K562 (cell line): ENCODE data around the gene ZBTB38. TPM values are rescaled to one million over a fixed set of nuclear protein-coding genes. Genes with fewer than 3 reads are reported as not detected.

Experiments
- FOXA3 ChIP-seq, 2 experiments: fragments of 450-650 bp in 1 of 2; sonication (generic) in 1 of 2; formaldehyde crosslinking; IDR thresholded peaks in 1 of 2; conservative IDR thresholded peaks in 1 of 2; 2 replicates each; pipeline versions ENCODE4 v1.4.0 to v1.8.0; 2020 to 2022; ENCODE audit warnings: mild to moderate bottlenecking in 2 of 2, missing genetic modification reagents in 1 of 2
- GTF2B ChIP-seq: IDR thresholded peaks from 2 replicates; pipeline ENCODE4 v1.6.1; 2011; ENCODE audit not compliant: insufficient read length; ENCODE audit errors: extremely low read depth
- JUND ChIP-seq, 2 experiments: IDR thresholded peaks; 2 replicates in 1 of 2; 3 replicates in 1 of 2; pipeline ENCODE4 v1.6.1; 2011; ENCODE audit warnings: borderline replicate concordance in 2 of 2, low read depth in 2 of 2, low read length in 2 of 2, improper control_type of control experiment in 1 of 2, missing biosample characterization in 1 of 2, missing genetic modification characterization in 1 of 2, missing genetic modification reagents in 1 of 2
- MYC ChIP-seq, 2 experiments: fragments of 250-450 bp in 1 of 2; sonication (Bioruptor Pico) in 1 of 2; IDR thresholded peaks; 2 replicates each; pipeline versions ENCODE4 v1.5.1 to v1.6.1; 2012 to 2021; ENCODE audit warnings: low read depth in 2 of 2, borderline replicate concordance in 1 of 2, improper control_type of control experiment in 1 of 2, low read length in 1 of 2, mild to moderate bottlenecking in 1 of 2, moderate library complexity in 1 of 2
- OTX1 ChIP-seq: fragments of 450-650 bp; formaldehyde crosslinking; IDR thresholded peaks from 2 replicates; pipeline ENCODE4 v1.4.0; 2022; ENCODE audit warnings: mild to moderate bottlenecking
- POLR2B ChIP-seq: fragments of 450-650 bp; IDR thresholded peaks from 2 replicates; pipeline ENCODE4 v1.6.1; 2018; ENCODE audit warnings: low read depth; ENCODE audit not compliant: partially characterized antibody
- POLR2H ChIP-seq: IDR thresholded peaks from 2 replicates; pipeline ENCODE4 v1.6.1; 2016; ENCODE audit warnings: missing genetic modification characterization, low read depth, mild to moderate bottlenecking, control low read depth, missing compliant biosample characterization, moderate library complexity
- SRSF7 ChIP-seq: fragments of 200-400 bp; formaldehyde crosslinking; optimal IDR thresholded peaks from 2 replicates; pipeline ENCODE3; 2017; ENCODE audit warnings: mild to moderate bottlenecking, low read depth, low read length
- SUPT5H ChIP-seq: fragments of 450-650 bp; IDR thresholded peaks from 2 replicates; pipeline ENCODE4 v1.6.1; 2016
- TCF7 ChIP-seq: sonication (generic); IDR thresholded peaks from 2 replicates; pipeline ENCODE4 v1.6.1; 2016; ENCODE audit warnings: antibody characterized with exemption, borderline replicate concordance
- ZNF24 ChIP-seq: fragments of 450-650 bp; IDR thresholded peaks from 2 replicates; pipeline ENCODE4 v1.6.1; 2016
- ZNF408 ChIP-seq: fragments of 250-450 bp; sonication (Bioruptor Pico); IDR thresholded peaks from 2 replicates; pipeline ENCODE4 v1.4.0; 2020; ENCODE audit warnings: low read depth, mild to moderate bottlenecking, moderate library complexity
- polyA plus RNA-seq, 8 experiments: library from polyadenylated mRNA; depleted of rRNA in 4 of 8; stranded (reverse) in 5 of 8; unstranded in 3 of 8; fragments of >200 nt; fragmentation: Nextera tagmentation in 2 of 8; fragmentation: Illumina TruSeq in 1 of 8; extraction: Ambion mirVana in 2 of 8; extraction: Trizol in 1 of 8; gene quantifications; 2 replicates each; pipeline versions ENCODE4 v1.2.1 to v1.2.3, GENCODE V29; 2011 to 2014; ENCODE audit warnings: inconsistent platforms in 1 of 8, missing spikeins in 1 of 8
- total RNA-seq, 7 experiments: library from RNA; depleted of rRNA in 6 of 7; stranded (reverse); fragments of >200 nt in 6 of 7; fragmentation: Illumina TruSeq in 2 of 7; extraction: Trizol in 2 of 7; gene quantifications; 2 replicates each; pipeline versions ENCODE4 v1.2.1 to v1.2.3, GENCODE V29; 2011 to 2021; ENCODE audit warnings: low replicate concordance in 1 of 7
- TF ChIP-seq, protein P1 (sequence below): fragments of 450-650 bp; IDR thresholded peaks from 2 replicates; pipeline ENCODE4 v1.6.1; 2016; ENCODE audit warnings: low read depth, mild to moderate bottlenecking, moderate library complexity

The ZBTB38 gene
- total and polyA plus RNA-seq, 9 of the 15 experiments (the other 6 are each of a cell fraction or from before 2014, with no cell fraction given): 12.1 to 39.4 (median 22.9) TPM

DNA sequence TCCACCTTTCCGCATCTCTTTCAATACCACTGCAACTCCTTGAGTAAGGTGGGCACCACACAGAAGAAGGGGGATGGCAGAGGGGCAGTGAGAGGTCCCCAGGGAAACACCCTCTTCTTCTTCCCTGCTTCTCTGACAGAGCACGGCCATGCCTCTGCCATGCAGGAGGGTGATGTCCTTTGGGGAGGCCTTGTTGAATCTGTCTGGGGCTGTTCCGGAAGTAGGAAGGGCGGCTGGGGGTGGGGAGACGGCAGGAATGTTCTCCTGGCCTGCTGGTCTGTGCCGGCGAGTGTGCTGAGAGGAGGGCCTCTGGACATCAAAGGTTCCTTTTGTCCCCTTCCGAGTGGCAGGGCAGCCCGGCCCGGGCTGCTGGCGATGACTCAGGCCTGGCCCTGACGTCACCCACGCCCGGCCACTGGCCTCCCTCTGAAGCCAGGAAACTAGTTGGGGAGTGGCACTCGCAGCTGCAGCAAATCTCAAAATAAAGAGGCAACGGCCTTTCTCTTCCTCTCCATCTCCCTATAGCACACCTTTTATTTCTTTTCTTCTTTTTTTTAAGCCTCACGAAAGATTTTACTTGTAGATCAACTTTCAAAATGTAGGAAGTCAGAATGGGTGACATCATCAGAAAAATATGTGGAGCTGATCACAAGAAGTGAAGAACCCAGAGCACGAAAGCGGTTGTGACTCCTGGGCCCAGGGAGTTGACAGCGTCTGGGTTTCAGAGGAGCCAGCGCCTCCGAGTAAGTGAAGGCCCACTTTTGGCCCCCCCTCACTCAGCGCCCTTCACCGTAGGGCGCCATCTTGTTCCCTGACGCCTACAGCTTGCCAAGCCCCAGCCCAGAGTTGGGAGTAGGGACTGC lies at the start of gene ZBTB38 (continued):
- TF ChIP-seq OTX1 (CRISPR knock-in tag) (no peak), ZNF24 (0 out of 2 replicates have a peak, but pooled peaks have one; percentile 25), GTF2B (peak; percentile 64), FOXA3 (CRISPR knock-in tag; conservative IDR thresholded peaks at IDR 0.05 in 1 of 2, IDR thresholded peaks at IDR 0.05 in 1 of 2) (0 out of 4 replicates have a peak, but pooled peaks of 1 of the 2 experiments have one; percentile 15), TCF7 (peak; percentile 96), POLR2H (tag) (peak; percentile 73), SUPT5H (peak; percentile 78), ZNF408 (CRISPR knock-in tag) (no peak), SRSF7 (no peak), JUND (IDR thresholded peaks at IDR 0.05; ENCODE audit: borderline replicate concordance, low read depth, low read length) (peak; percentile 97), JUND (tag; IDR thresholded peaks at IDR 0.05; ENCODE audit: borderline replicate concordance, low read depth, low read length) (peak; percentile 98), MYC (IDR thresholded peaks at IDR 0.05; ENCODE audit: low read depth, low read length) (peak; percentile 54; the same call in 1 of the 2 replicates), MYC (CRISPR knock-in tag; IDR thresholded peaks at IDR 0.05; ENCODE audit: borderline replicate concordance, low read depth) (peak; percentile 13; the same call in 1 of the 2 replicates), POLR2B (peak; percentile 73)
- TF ChIP-seq, protein P1, sequence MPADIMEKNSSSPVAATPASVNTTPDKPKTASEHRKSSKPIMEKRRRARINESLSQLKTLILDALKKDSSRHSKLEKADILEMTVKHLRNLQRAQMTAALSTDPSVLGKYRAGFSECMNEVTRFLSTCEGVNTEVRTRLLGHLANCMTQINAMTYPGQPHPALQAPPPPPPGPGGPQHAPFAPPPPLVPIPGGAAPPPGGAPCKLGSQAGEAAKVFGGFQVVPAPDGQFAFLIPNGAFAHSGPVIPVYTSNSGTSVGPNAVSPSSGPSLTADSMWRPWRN: peak; percentile 5; the same call in 1 of the 2 replicates
- TF ChIP-seq, all 486 proteins: peak for 164
